GM23248 (cell line): ENCODE measurements around the gene FSTL1. TPM values are rescaled to one million over a fixed set of nuclear protein-coding genes. Genes with fewer than 3 reads are reported as not detected.

Experiments used
- DNase-seq: peaks from one replicate; pipeline ENCODE4 v3.0.0-alpha.2; 2015
- H2AFZ ChIP-seq: fragments of 200-600 bp; sonication (generic); 2 replicates; pipeline ENCODE4 v1.6.1; 2016; ENCODE audit warnings: antibody characterized with exemption
- H3F3A ChIP-seq: fragments of 200-600 bp; sonication (generic); 2 replicates; pipeline ENCODE4 v1.6.1; 2016; ENCODE audit warnings: mild to moderate bottlenecking, antibody characterized with exemption, mixed run types; ENCODE audit not compliant: insufficient read depth
- H3K27ac ChIP-seq: fragments of 200-600 bp; sonication (generic); 2 replicates; pipeline ENCODE4 v1.5.1; 2016; ENCODE audit warnings: mild to moderate bottlenecking
- H3K27me3 ChIP-seq: fragments of 200-600 bp; sonication (generic); replicated peaks from 2 replicates; pipeline ENCODE4 v1.6.1; 2016; ENCODE audit warnings: mild to moderate bottlenecking; ENCODE audit not compliant: insufficient read depth
- H3K36me3 ChIP-seq: fragments of 200-600 bp; sonication (generic); 2 replicates; pipeline ENCODE4 v1.6.1; 2016; ENCODE audit warnings: low read depth, mild to moderate bottlenecking
- H3K4me1 ChIP-seq: fragments of 200-600 bp; sonication (generic); 2 replicates; pipeline ENCODE4 v1.6.1; 2016; ENCODE audit warnings: mild to moderate bottlenecking; ENCODE audit not compliant: insufficient read depth
- H3K4me2 ChIP-seq: fragments of 200-600 bp; sonication (generic); one replicate; pipeline ENCODE4 v1.6.1; 2016; ENCODE audit warnings: mild to moderate bottlenecking; ENCODE audit not compliant: unreplicated experiment
- H3K4me3 ChIP-seq: fragments of 200-600 bp; sonication (generic); 2 replicates; pipeline ENCODE4 v1.5.1; 2016; ENCODE audit warnings: mild to moderate bottlenecking
- H3K79me2 ChIP-seq: fragments of 200-600 bp; sonication (generic); 2 replicates; pipeline ENCODE4 v1.6.1; 2016; ENCODE audit warnings: mild to moderate bottlenecking; ENCODE audit not compliant: insufficient read depth
- H3K9ac ChIP-seq: fragments of 200-600 bp; sonication (generic); 2 replicates; pipeline ENCODE4 v1.6.1; 2016; ENCODE audit warnings: mild to moderate bottlenecking
- H3K9me2 ChIP-seq: fragments of 200-600 bp; sonication (generic); 2 replicates; pipeline ENCODE4 v1.6.1; 2016; ENCODE audit warnings: mixed run types, mild to moderate bottlenecking, moderate library complexity; ENCODE audit not compliant: insufficient read depth
- H3K9me3 ChIP-seq: fragments of 200-600 bp; sonication (generic); one replicate; pipeline ENCODE4 v1.6.1; 2017; ENCODE audit warnings: low read depth
- H4K20me1 ChIP-seq: fragments of 200-600 bp; sonication (generic); 2 replicates; pipeline ENCODE4 v1.6.0; 2016; ENCODE audit not compliant: insufficient read depth
- EZH2 ChIP-seq: fragments of 200-600 bp; sonication (generic); IDR thresholded peaks from 2 replicates; pipeline ENCODE4 v1.6.1; 2018; ENCODE audit warnings: antibody characterized with exemption, mild to moderate bottlenecking; ENCODE audit not compliant: insufficient read depth, poor library complexity, severe bottlenecking
- EZH2phosphoT487 ChIP-seq: fragments of 200-600 bp; sonication (generic); IDR thresholded peaks from 2 replicates; pipeline ENCODE4 v1.6.1; 2018; ENCODE audit warnings: antibody characterized with exemption, moderate library complexity, mild to moderate bottlenecking, low read depth; ENCODE audit not compliant: insufficient read depth
- WGBS, 2 experiments: methylation state at CpG; one replicate each; pipeline ENCODE4 v1.1.6; 2015 to 2017; ENCODE audit warnings: low lambda C conversion rate in 2 of 2, low coverage in 1 of 2; ENCODE audit errors: missing lambda C conversion rate in 2 of 2; 5-methylcytosine and 5-hydroxymethylcytosine counted together
- in situ Hi-C: fragments of 300-500 bp; cut with MboI; formaldehyde crosslinking; loops from 2 replicates; pipeline ENCODE4 v1.15.0; 2020
- polyA plus RNA-seq: library from polyadenylated mRNA; unstranded; fragments of >200 nt; fragmentation: Nextera tagmentation; extraction: Ambion mirVana; gene quantifications from 2 replicates; pipeline ENCODE4 v1.2.1, GENCODE V29; 2016
- total RNA-seq: library from RNA; depleted of rRNA; stranded (reverse); fragments of >200 nt; shearing (Covaris generic); gene quantifications from 2 replicates; pipeline ENCODE4 v1.2.3, GENCODE V29; 2014

Gene FSTL1
- total and polyA plus RNA-seq, 2 experiments from 2014 or later, result 1,910 to 4,171 TPM

DNA sequence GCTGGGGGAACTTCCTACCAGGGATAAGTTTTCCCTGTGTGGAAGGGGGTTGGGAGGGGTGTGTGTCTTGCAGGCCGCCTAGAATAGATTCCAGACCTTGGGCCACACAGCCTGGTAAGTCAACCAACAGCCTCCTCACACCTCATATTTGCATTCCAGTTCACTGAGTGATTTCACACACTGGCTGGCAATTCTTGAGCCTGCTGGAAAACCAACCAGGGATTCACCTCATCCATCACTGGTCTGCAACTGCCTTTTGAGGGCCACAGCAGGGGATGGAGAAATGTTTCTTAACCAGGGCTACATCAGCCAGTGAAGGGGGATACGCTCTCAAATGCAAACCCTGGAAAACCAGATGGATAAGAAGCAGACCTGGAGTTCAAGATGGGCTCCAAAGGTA, 2.0 kb downstream of the FSTL1 start:
- no peaks in the 10 kb centered on the region for H3K9me2 ChIP-seq
- peak; percentile 93 for DNase-seq
- H3K9ac ChIP-seq, result peak overlapping the region; percentile 92
- H3K27me3 ChIP-seq, result no peaks in the 10 kb centered on the region
- peak overlapping the region; percentile 99 for H3K4me2 ChIP-seq
- peaks cover 42% of the 10 kb centered on the region for H3K36me3 ChIP-seq
- H3K9me3 ChIP-seq, result no peaks in the 10 kb centered on the region
- peaks cover 5% of the 10 kb centered on the region for H4K20me1 ChIP-seq
- H3K79me2 ChIP-seq, result peaks cover 72% of the 10 kb centered on the region
- peak overlapping the region; percentile 84 for H3K27ac ChIP-seq
- in situ Hi-C loops, result no loop called here
- H3K4me1 ChIP-seq, result peaks cover 45% of the 10 kb centered on the region
- H2AFZ ChIP-seq, result no peak overlapping the region
- 3 to 4% methylated on average over 2 of the region's 2 CpGs for WGBS, 2 experiments
- peak overlapping the region; percentile 81 for H3K4me3 ChIP-seq
- H3F3A ChIP-seq, result peaks cover 63% of the 10 kb centered on the region
- TF ChIP-seq EZH2 (no peak), EZH2phosphoT487 (no peak)

GRCh38 chr3:120446891-120447668, 3.7 kb downstream of the FSTL1 start:
- peaks cover 54% of the 10 kb centered on the region for H3K4me1 ChIP-seq
- in situ Hi-C loops, result no loop called here
- H4K20me1 ChIP-seq, result peaks cover 15% of the 10 kb centered on the region
- H3K4me2 ChIP-seq, result peak overlapping the region; percentile 99
- peak overlapping the region; percentile 92 for H3K9ac ChIP-seq
- no peak for DNase-seq
- H3K4me3 ChIP-seq, result peak overlapping the region; percentile 81
- H3K9me3 ChIP-seq, result no peaks in the 10 kb centered on the region
- no peak overlapping the region for H2AFZ ChIP-seq
- H3K27me3 ChIP-seq, result no peaks in the 10 kb centered on the region
- peaks cover 49% of the 10 kb centered on the region for H3K36me3 ChIP-seq
- H3K9me2 ChIP-seq, result no peaks in the 10 kb centered on the region
- WGBS, 2 experiments, result 91 to 100% methylated on average over 1 of the region's 1 CpG
- peaks cover 74% of the 10 kb centered on the region for H3F3A ChIP-seq
- H3K27ac ChIP-seq, result peak overlapping the region; percentile 84
- H3K79me2 ChIP-seq, result peaks cover 88% of the 10 kb centered on the region
- TF ChIP-seq EZH2phosphoT487 (no peak), EZH2 (no peak)

DNA sequence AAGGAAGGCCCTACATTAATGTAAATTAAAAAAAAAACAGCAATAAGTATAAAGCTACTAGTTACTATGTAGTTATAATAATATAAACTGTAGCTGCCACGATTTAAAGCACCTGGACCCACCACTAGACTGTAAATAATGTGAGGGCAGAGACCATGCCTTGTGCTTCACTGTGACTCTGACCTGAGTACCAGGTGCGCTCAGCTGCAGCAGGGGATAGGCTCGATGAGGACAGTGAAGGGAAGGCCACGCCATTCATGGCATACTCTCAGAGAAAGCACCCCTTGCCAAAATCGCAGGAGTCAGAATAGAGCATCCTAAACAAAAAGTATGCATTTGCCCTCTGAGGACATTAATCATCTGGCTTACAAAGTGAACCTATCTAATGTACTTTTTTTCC, 5.1 kb downstream of the FSTL1 start:
- Histone ChIP-seq H3K27ac (peak overlapping the region; percentile 84), H3K4me1 (peaks cover 68% of the 10 kb centered on the region), H3K27me3 (no peaks in the 10 kb centered on the region), H2AFZ (no peak overlapping the region), H3K79me2 (peaks cover 100% of the 10 kb centered on the region), H3F3A (peaks cover 88% of the 10 kb centered on the region), H3K36me3 (peaks cover 63% of the 10 kb centered on the region), H3K9me2 (no peaks in the 10 kb centered on the region), H3K9me3 (no peaks in the 10 kb centered on the region), H3K4me3 (peak overlapping the region; percentile 81), H3K9ac (peak overlapping the region; percentile 63), H4K20me1 (peaks cover 28% of the 10 kb centered on the region), H3K4me2 (peak overlapping the region; percentile 99)
- DNase-seq, result no peak
- whole genome bisulfite sequencing, 2 experiments, result 85 to 93% methylated on average over 5 of the region's 5 CpGs
- no peak for TF ChIP-seq EZH2phosphoT487
- no peak for TF ChIP-seq EZH2
- in situ Hi-C loops, result no loop called here

DNA sequence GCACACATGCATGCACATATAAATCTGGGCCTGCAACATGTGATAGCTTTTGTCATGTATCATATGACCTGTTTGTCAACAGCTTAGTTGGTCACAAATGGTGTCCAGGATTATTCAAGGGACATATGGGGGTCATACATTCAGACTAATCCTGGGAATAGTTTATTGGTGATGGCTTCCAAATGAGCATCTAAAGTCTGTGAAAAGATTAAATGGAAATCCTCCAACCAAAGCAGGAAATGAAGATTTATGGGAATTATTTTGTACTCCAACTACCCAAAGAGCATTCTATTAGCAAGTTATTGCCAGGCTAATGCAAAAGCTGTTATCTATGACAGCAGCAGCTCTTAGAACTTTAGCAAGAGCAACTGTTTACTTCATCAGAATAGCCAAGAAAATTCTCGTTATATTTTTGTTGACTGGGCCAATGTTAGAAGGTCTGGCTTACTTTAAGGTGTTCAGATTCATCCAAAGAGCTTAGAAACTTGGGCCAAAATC, 7.1 kb downstream of the FSTL1 start:
- Histone ChIP-seq H3K27me3 (no peaks in the 10 kb centered on the region), H3K4me3 (peak overlapping the region; percentile 81), H4K20me1 (peaks cover 37% of the 10 kb centered on the region), H3K36me3 (peaks cover 80% of the 10 kb centered on the region), H3K9me3 (no peaks in the 10 kb centered on the region), H3K27ac (peak overlapping the region; percentile 84), H3K4me2 (peak overlapping the region; percentile 99), H3F3A (peaks cover 94% of the 10 kb centered on the region), H3K4me1 (peaks cover 88% of the 10 kb centered on the region), H3K79me2 (peaks cover 100% of the 10 kb centered on the region), H3K9ac (peak overlapping the region; percentile 63), H2AFZ (no peak overlapping the region), H3K9me2 (no peaks in the 10 kb centered on the region)
- WGBS, 2 experiments, result 5 to 10% methylated on average over 1 of the region's 1 CpG
- in situ Hi-C loops, result no loop called here
- DNase-seq, result peak; percentile 14
- TF ChIP-seq EZH2 (no peak), EZH2phosphoT487 (no peak)
